ENCODE measurements around the gene REEP3. TPM values are rescaled to one million over a fixed set of nuclear protein-coding genes. Genes with fewer than 3 reads are reported as not detected.

Gene REEP3
- total and polyA plus RNA-seq, 2 of the 8 experiments (the other 6 are each of a cell fraction or from before 2014, with no cell fraction given) = 5.8 to 31.5 TPM

GRCh38 chr10:63544418-63544817, 23.2 kb downstream of the REEP3 start (continued):
- TF ChIP-seq CTCF (IDR thresholded peaks at IDR 0.05; ENCODE audit: control extremely low read depth in 1 of 3, insufficient read depth in 1 of 3, low read depth in 1 of 3, low read length in 3 of 3) (no peak), SIRT6 (IDR thresholded peaks at IDR 0.05; ENCODE audit: low read length) (no peak), RBBP5 (IDR thresholded peaks at IDR 0.05; ENCODE audit: borderline replicate concordance, low read depth, low read length) (no peak), TAF7 (optimal IDR thresholded peaks at IDR 0.05; ENCODE audit: borderline replicate concordance, low read depth, low read length) (no peak), BACH1 (IDR thresholded peaks at IDR 0.05; ENCODE audit: low read length) (no peak), SUZ12 (IDR thresholded peaks at IDR 0.05; ENCODE audit: low read length) (no peak)

Measured in H1 (cell line).